ENCODE measurements around the gene ARHGEF18. TPM values are rescaled to one million over a fixed set of nuclear protein-coding genes. Genes with fewer than 3 reads are reported as not detected.

The ARHGEF18 gene
- total RNA-seq, 4 donors from 2014 or later = 32.0 to 162 (median 92.8) TPM

- TF ChIP-seq EP300 (IDR thresholded peaks at IDR 0.05; ENCODE audit: low read depth) = no peak
- TF ChIP-seq POLR2A (IDR thresholded peaks at IDR 0.05) = no peak
- no peak for TF ChIP-seq POLR2AphosphoS5 (IDR thresholded peaks at IDR 0.05)
- TF ChIP-seq CTCF (IDR thresholded peaks at IDR 0.05) = no peak
- H3K4me1 ChIP-seq = peaks cover 0 to 4% (median 0%) of the 10 kb centered on the region in 4 donors
- 65% methylated on average over 7 of the region's 7 CpGs; no CpG with 5 or more reads in 1 of the 2 donors for WGBS, 2 donors (ENCODE audit: low coverage in 1 of 2)
- H3K4me3 ChIP-seq = peak overlapping the region in 3 of 4 donors; percentile 15 to 35 (median 23)
- no peak for DNase-seq
- peak overlapping the region; percentile 66 to 85 (median 76) for H3K27ac ChIP-seq
- peaks cover 5 to 7% of the 10 kb centered on the region in 2 donors for H3K9me3 ChIP-seq
- intact Hi-C loops (cut with DNase I; ENCODE audit: low total_unique reads) = no loop called here
- no peaks in the 10 kb centered on the region for H3K36me3 ChIP-seq
- in situ Hi-C loops (cut with MboI; ENCODE audit: low pct_ligation_motif_present in 1 of 4, low pct_unique_long_range_greater_than_20kb in 1 of 4, low sequenced_read_pairs in 3 of 4) = loop anchor here in 3 of 4 donors (10.0 to 25.0 kb wide), 4 partner anchors 206 to 456 kb away; partner anchors contain the start of gene RETN (in 1 of the 3)
- no peaks in the 10 kb centered on the region for H3K27me3 ChIP-seq
Measured at GRCh38 chr19:7355871-7356270, 7.1 kb downstream of the ARHGEF18 start.

DNA sequence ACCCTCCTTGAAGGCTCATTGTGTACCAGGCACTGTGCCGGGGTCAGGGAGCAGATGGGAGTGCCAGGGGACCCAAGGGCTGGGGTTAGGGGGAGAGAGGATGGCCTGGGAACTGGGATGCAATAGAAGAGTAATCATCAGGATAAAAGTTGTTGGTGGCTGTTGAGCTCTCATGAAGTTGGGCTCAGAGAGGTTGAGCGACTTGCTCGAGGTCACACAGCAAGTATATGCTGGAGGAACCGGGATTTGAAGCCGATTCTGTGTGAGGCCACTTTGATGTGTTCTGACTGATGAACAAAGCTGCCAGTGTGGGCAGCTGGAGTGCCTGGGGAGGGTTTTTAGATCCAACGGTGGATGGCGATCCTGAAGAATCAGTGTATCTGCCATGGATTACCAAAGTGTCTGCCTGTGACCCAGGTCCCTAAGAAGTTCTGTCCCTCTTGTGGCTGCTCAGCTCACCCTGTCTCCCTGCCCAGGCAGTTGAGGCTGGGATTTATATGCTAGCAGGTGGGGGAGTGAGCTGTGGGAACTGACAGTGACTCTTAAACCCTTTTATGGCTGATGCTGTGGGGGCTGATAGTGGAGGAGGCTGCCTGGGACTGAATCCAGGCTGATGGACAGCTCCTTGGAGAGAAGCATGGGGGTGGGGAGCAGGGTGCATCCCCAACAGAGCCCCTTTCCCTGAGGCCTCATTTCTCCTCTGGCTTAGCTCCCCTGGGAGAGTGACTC, 8.3 kb downstream of the ARHGEF18 start:
- H3K4me1 ChIP-seq = peaks cover 0 to 4% (median 0%) of the 10 kb centered on the region in 4 donors
- 87% methylated on average over 7 of the region's 7 CpGs; no CpG with 5 or more reads in 1 of the 2 donors for WGBS, 2 donors (ENCODE audit: low coverage in 1 of 2)
- intact Hi-C loops (cut with DNase I; ENCODE audit: low total_unique reads) (no loop called here), in situ Hi-C loops (cut with MboI; ENCODE audit: low pct_ligation_motif_present in 1 of 4, low pct_unique_long_range_greater_than_20kb in 1 of 4, low sequenced_read_pairs in 3 of 4) (loop anchor here in 3 of 4 donors (10.0 to 25.0 kb wide), 4 partner anchors 205 to 455 kb away; partner anchors contain the start of gene RETN (in 1 of the 3))
- no peak for TF ChIP-seq EP300 (IDR thresholded peaks at IDR 0.05; ENCODE audit: low read depth)
- TF ChIP-seq CTCF (IDR thresholded peaks at IDR 0.05) = no peak
- no peak for TF ChIP-seq POLR2A (IDR thresholded peaks at IDR 0.05)
- TF ChIP-seq POLR2AphosphoS5 (IDR thresholded peaks at IDR 0.05) = peak in 1 of 3 donors; percentile 9
- no peaks in the 10 kb centered on the region for H3K36me3 ChIP-seq
- peaks cover under 1 to 2% of the 10 kb centered on the region in 2 donors for H3K9me3 ChIP-seq
- peak overlapping the region in 3 of 4 donors; percentile 14 to 35 (median 23) for H3K4me3 ChIP-seq
- DNase-seq = no peak
- peak overlapping the region; percentile 46 to 85 (median 74) for H3K27ac ChIP-seq
- no peaks in the 10 kb centered on the region for H3K27me3 ChIP-seq

DNA sequence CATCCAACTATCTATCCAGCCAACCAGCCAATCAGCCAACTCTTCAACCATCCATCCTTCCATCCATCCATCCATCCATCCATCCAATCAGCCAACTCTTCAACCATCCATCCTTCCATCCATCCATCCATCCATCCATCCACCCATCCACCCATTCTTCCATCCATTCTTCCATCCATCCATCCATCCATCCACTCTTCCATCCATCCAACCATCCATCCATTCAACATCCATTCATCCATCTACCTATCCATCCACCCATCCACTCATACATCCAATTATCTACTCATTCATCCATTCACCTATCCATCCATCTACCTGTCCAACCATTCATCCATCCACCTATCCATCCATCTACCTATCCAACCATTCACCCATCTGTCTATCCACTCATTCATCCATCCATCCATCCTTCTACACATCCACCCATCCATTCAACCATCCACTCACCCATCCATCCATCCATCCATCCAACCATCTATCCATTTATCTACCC, 9.4 kb downstream of the ARHGEF18 start:
- in situ Hi-C loops (cut with MboI; ENCODE audit: low pct_ligation_motif_present in 1 of 4, low pct_unique_long_range_greater_than_20kb in 1 of 4, low sequenced_read_pairs in 3 of 4) (loop anchor here in 3 of 4 donors (10.0 to 25.0 kb wide), 4 partner anchors 204 to 454 kb away; partner anchors contain the start of gene RETN (in 1 of the 3)), intact Hi-C loops (cut with DNase I; ENCODE audit: low total_unique reads) (no loop called here)
- Histone ChIP-seq H3K27me3 (no peaks in the 10 kb centered on the region), H3K36me3 (no peaks in the 10 kb centered on the region), H3K4me3 (no peak overlapping the region), H3K27ac (no peak overlapping the region), H3K9me3 (no peaks in the 10 kb centered on the region), H3K4me1 (peaks cover 0 to 4% (median 0%) of the 10 kb centered on the region in 4 donors)
- DNase-seq = no peak
- TF ChIP-seq POLR2AphosphoS5 (IDR thresholded peaks at IDR 0.05) (no peak), POLR2A (IDR thresholded peaks at IDR 0.05) (no peak), EP300 (IDR thresholded peaks at IDR 0.05; ENCODE audit: low read depth) (no peak), CTCF (IDR thresholded peaks at IDR 0.05) (no peak)

DNA sequence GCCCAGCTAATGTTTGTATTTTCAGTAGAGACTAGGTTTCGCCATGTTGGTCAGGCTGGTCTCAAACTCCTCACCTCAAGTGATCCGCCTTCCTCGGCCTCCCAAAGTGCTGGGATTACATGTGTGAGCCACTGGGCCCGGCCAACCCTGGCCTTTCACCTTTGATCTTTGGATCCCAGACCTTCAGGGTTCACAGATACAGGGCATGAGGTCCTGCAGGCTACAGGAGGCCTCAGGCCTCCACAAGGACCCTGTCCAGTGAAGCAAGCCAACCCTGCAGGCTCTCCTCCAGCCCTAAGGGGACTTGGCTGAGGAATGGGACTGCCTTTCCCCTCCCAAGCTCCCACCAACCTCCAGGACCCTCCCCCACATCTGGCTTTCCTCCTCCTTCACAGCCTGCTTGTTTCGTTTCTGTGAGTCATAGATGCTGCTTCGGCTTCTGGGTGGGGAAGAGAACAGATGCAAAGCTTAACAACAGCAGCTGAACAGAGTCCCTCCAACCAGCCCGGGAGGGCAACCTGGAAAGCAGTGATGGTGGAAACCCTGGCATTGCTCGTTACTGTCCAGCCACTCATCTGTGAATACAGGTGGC, 11.8 kb downstream of the ARHGEF18 start:
- peak overlapping the region in 3 of 4 donors; percentile 18 to 54 (median 42) for H3K27ac ChIP-seq
- intact Hi-C loops (cut with DNase I; ENCODE audit: low total_unique reads) = no loop called here
- no peak for DNase-seq
- TF ChIP-seq EP300 (IDR thresholded peaks at IDR 0.05; ENCODE audit: low read depth) = no peak
- TF ChIP-seq POLR2A (IDR thresholded peaks at IDR 0.05) = no peak
- no peak for TF ChIP-seq CTCF (IDR thresholded peaks at IDR 0.05)
- no peak for TF ChIP-seq POLR2AphosphoS5 (IDR thresholded peaks at IDR 0.05)
- H3K36me3 ChIP-seq = no peaks in the 10 kb centered on the region
- no peaks in the 10 kb centered on the region for H3K27me3 ChIP-seq
- H3K9me3 ChIP-seq = no peaks in the 10 kb centered on the region
- no peaks in the 10 kb centered on the region for H3K4me1 ChIP-seq
- WGBS, 2 donors (ENCODE audit: low coverage in 1 of 2) = 76 to 84% methylated on average over 5 to 8 of the region's 8 CpGs
- in situ Hi-C loops (cut with MboI; ENCODE audit: low pct_ligation_motif_present in 1 of 4, low pct_unique_long_range_greater_than_20kb in 1 of 4, low sequenced_read_pairs in 3 of 4) = loop anchor here in 2 of 4 donors (25.0 kb wide), 3 partner anchors 202 to 452 kb away; partner anchors contain the start of gene RETN (in 1 of the 2)
- H3K4me3 ChIP-seq = no peak overlapping the region

Measured in transverse colon (tissue), 4 donors.